GM19455 (cell line): Measurements from ENCODE around the gene STOML1.

Source experiments
- ATAC-seq: cut with Tn5 transposase; IDR thresholded peaks from one replicate; pipeline ENCODE4 v1.9.1; 2021; ENCODE audit not compliant: unreplicated experiment

Gene STOML1

DNA sequence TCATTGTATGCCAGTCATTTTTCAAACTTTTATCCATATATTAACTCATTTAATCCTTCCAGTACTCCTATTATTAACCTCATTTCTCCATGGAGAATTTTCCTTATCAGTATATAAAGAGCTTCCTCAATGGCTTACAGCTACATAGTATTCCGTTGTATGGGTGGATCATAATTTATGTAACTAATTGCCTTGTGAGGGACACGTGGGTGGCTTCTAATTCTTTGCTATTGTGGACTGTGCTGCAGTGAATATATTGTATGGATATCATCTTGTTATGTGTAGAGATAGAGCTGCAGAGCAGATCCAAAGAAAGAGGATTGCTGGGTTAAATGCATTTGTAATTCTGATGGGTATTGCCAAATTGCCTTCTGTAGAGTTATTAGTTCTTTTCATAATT, 27.6 kb upstream of the STOML1 start:
- ATAC-seq, result no peak

DNA sequence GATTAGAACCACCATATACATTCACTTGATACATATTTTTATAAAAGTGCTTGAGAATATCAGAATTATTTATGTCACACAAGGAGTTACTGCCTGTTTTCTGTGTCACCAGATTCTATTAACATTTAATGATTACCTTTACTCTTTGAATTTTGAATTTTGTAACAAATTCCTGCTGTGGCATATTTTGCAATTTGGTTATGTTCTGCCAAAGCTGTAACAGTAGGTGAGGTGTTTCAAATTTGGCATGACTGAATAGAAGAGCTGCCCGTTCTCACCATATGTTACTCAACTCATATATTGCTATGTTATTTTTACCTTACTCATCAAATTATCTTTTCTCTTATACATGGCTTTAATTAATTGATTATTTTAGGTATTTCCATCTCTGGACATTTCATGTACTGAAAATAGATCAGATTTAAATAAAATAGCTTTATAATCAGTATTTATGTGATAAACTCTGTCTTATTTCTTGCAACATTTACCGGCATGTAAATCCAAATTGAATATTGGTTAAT, 21.3 kb upstream of the STOML1 start:
- no peak for ATAC-seq

DNA sequence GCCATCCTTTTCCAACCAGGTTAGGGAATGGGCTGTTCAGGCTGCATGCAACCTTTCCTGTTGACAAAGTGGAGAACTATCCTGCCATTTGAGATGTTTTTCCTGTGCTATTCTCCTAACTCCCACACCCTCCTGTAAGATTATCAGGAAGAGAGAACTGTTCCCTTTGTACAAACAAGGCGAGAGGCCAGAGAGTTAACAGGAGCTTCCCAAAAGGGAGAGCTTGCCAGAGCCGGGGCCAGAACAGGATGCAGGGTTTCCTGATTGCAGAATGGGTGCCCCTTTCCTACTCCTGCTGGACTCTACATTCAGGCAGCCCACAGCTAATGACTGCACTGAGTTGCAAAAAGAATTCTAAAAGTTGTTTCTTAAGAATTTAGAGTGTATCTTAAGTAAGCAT, 19.5 kb upstream of the STOML1 start:
- ATAC-seq, result no peak

DNA sequence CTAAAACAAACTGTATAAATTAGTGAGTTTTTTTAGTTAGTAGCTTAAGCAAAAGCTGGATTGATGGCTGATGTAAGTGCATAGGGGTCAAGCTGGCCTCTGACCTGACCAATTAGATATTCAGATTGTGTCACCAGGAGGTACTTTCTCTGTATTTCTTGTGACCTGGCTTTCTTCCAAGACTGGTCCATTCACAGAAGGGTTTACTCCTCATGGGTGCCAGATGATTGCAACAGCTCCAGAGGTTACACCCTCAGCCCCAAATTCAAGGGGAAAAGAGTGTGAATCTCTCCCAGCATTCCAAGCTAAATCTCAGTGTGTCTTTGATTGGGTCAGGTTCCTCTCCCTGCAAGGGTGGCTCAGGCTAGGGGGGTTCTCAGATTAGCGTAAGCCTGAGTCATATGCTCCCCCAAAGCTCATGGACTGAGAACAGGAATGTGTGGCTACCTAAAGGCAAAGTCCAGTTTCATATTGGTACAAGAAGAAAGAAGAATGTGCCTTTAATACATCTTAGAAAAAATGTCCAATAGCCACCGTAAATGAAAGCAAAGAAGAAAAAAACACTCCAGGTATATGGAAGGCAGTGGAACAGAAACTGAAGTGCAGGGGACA, 18.9 kb upstream of the STOML1 start:
- ATAC-seq, result no peak

DNA sequence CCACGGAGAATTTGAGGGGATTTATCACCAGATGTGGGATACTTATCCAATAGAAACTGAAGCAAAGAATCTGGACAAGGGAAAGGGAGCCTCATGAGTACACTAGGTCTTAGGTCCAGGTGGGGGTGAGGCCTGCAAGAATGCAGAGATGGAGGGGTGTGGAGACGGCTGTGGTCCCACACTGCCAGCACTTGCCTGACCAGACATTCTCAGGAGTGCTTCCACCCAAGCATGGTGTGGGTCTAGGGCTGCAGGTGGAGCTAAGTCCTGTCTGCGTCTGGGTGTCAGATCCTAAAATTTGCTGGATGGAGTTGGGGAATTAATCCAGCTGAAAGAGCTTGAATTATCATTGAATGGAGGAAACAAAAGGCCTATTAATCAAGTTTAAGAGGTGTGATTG, 16.8 kb upstream of the STOML1 start:
- ATAC-seq, result no peak

DNA sequence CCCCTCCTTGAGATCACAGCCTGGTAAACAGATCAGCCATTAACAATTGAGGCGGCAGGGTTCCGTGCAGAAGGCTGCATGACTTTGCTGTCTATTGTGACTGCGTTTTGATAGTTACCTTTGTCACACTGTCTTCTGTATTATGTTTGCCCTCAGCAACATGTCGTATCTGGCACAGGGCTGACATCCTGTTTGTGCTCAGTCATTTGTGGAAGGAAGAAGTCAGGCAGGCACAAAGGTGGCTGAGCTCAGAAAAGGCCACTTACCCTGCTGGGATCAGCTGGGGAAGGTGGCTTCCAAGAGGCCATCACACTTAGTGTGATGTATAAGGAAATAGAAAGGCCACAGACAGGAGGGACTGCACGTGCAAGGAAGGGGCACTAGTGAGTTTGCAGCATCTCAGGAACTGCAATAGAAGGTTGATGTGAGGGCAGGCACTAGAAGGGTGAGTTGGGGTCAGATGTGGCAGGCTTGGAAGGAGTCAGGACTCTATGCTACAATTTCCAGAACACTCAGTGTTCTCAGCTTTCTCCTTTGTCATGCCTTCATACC, 15.8 kb upstream of the STOML1 start:
- ATAC-seq, result no peak

DNA sequence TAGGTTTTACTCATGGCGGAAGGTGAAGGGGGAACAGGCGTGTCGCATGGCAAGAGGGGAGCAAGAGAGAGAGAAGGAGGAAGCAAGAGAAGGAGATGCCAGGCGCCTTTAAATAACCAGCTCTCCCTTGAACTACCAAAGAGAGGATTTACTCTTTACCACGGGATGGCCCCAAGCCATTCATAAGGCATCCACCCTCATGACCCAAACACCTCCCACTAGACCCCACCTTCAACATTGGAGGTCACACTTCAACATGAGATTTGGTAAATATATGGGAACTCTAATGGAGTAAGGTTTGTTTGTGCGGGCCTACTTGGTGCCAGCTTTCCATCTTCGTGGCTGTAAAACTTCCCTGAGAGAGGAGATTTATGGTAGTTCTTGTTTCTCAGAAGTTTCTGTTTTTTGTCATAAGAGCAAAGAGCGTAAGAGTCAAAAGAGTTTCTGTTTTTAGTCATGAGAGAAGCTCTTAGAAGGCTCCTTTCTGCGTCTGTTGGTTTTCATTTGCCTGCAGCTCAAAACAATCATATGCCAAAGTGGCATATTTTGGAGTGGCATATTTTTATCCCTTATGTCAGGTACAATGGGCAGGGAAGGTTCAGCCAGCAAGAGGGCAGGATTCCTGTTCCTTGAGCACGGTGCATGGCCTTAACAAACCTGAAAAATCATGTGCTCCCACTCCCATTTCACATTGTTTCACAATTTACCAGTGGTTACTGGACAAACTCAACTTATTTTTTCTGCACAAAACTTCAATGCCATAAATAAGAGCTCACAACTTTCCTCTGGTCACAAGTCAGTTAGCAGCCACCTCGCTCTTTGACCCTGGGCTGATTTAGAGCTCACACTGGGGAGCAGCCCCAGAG, 14.9 kb upstream of the STOML1 start:
- no peak for ATAC-seq

DNA sequence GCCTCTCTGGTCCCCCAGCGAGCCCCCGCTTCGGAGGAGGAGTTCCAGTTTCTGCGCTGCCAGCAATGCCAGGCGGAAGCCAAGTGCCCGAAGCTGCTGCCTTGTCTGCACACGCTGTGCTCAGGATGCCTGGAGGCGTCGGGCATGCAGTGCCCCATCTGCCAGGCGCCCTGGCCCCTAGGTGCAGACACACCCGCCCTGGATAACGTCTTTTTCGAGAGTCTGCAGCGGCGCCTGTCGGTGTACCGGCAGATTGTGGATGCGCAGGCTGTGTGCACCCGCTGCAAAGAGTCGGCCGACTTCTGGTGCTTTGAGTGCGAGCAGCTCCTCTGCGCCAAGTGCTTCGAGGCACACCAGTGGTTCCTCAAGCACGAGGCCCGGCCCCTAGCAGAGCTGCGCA, 5.9 kb upstream of the STOML1 start:
- no peak for ATAC-seq

DNA sequence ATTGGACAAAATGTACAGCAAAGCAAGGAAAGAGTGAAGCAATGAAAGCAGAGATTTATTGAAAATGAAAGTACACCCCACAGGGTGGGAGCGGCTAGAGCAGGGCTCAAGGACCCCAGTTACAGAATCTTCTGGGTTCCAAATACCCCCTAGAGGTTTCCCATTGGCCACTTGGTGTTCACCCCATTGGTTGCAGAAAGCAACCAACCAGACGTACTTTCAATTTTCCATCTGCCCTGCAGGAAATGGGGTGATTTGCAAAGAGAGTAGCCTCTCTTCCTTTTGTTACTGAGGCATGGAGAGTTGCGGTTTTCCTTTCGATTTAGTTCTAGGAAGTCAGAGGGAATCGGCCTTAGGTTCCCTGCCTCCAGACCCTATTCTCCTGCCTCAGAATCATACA, 4.8 kb upstream of the STOML1 start:
- ATAC-seq, result no peak

DNA sequence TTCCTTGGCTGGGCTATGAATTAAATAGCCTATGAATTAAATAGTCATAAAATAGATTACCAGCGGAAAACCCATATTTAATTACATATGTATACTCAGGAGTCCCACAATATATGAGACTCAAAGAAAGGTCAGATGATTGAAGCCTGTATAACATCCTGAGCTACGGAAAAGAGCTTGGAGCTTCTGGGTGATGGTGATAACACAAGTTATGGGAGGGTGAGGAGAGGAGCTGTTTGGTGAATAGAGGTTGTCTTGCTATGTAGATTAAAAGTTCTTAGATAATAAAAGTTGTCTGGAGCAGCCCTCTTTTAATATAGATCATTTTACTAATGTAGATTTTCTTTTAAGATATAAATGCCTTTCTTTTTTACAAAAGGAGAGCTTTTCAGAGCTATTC, 4.2 kb upstream of the STOML1 start:
- no peak for ATAC-seq

DNA sequence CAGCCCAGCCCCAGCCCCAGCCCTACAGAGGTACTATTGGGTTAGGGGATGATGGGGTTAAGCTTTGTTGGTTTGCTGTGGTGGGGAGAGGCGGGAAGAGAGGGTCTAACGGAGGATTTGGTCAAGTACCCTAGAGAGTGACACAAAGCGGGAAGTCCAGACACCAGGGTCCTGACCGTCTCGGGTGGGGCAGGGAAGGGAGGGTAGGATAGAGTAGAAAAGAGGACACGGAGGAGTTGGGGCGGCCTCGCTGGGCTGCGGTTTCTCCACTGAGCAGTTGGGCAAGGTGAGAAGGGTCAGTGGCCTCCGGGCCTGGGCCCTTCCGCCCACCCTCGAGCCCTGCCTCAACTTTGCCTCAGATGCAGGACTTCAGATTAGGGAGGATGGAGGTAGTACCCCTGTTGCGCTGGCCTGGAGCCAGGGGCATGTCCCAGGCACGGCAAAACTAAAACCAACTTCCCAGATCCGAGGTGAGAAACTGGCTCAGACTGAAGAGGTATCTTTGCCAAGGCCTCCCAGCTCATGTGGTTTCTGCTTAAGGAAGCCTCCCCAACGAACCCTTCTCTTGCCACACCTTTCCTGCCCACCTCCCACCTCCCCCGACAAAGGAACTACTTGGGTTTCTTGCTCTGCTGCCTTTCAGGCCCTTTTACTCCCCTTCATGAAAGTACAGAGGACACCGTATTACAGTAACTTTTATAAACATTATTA, 3.0 kb upstream of the STOML1 start:
- no peak for ATAC-seq

DNA sequence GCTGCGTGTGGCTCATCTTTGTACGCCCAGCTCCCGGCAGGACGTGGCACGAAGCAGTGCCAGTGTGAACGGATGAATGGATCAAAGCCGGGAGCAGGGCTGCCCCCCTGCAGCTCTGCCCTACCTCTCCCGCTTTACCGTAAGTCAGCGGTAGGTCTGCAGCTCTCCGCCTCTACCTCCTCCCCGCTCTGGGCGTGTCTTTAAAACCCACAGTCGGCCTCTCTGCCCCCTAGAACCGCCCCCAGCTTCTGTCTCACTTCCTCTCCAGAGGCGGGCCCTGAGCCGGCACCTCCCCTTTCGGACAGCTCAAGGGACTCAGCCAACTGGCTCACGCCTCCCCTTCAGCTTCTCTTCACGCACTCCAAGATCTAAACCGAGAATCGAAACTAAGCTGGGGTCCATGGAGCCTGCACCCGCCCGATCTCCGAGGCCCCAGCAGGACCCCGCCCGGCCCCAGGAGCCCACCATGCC, 2.4 kb upstream of the STOML1 start, which contains the start of gene PML:
PML (plus strand) TSS at position 304 of the 471 bp plus-strand sequence; CDS start at position 401, 97 bp downstream.
- ATAC-seq, result peak; percentile 81

DNA sequence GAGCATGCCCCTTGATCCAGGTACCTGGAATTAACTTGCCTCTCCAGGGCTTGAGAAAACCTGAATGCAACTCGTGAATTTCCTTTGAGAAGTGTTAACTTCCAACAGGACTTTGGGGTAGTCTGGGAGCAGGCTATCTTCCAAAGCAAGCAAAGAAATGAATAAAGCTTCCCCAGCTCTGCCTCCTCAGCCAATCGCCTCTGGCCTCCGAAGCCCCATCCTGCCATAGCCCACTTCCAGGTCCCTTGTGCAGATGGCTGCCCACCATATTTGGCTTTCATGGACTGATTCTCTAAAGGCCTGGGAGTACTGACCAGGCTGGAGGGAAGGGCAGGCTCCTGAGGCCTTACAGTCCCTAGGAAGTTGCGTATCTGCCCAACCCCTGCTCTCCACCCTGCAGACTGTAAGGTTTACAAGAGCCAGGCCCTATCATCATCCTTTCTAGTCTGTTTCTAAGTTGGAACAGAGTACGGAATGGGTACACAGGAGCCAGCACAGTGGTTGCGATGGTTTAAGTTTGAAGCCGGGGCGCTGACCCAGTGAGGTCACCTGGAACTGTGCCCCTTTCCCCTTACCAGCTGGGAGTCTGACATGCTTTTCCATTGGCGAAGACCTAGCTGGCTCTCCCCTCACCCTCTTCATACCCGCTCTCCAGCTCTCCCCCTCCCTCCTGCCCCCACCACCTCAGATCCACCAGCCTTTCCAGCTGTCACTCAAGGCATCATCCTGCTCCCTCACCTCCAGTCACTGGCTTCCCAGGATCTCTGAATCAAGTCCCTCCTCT, 1.3 kb upstream of the STOML1 start:
- no peak for ATAC-seq

DNA sequence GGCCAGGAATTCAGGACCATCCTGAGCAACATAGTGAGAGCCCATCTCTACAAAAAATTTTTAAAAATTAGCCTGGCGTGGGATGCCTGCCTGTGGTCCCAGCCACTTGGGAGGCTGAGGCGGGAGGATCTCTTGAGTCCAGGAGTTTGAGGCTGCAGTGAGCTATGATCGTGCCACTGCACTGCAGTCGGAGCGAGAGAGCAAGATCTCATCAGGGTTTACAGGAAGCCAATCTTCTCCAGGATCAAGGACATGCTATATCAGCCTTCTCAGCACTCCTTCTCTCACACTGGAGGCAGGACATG, 451 bp upstream of the STOML1 start:
- no peak for ATAC-seq

DNA sequence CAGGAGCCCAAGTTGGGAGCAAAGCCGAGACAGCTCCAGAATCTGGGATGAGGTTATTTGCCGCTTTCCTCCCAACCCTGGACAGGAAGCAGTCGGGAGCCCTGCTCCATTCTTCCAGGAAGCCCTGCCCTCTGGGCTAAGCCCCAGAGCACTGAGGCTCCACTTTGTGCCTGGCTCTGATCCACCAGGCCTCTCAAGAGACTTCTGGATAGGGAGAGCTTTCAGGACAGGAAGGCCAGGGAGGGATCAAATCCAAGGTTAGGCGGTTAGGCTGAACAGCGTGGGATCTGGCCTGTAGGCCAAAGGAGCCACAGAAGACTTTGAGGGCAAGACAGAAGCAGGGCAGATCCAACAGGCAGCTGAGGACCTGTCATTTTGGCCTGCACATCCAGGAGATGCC, 835 bp downstream of the STOML1 start:
- no peak for ATAC-seq

DNA sequence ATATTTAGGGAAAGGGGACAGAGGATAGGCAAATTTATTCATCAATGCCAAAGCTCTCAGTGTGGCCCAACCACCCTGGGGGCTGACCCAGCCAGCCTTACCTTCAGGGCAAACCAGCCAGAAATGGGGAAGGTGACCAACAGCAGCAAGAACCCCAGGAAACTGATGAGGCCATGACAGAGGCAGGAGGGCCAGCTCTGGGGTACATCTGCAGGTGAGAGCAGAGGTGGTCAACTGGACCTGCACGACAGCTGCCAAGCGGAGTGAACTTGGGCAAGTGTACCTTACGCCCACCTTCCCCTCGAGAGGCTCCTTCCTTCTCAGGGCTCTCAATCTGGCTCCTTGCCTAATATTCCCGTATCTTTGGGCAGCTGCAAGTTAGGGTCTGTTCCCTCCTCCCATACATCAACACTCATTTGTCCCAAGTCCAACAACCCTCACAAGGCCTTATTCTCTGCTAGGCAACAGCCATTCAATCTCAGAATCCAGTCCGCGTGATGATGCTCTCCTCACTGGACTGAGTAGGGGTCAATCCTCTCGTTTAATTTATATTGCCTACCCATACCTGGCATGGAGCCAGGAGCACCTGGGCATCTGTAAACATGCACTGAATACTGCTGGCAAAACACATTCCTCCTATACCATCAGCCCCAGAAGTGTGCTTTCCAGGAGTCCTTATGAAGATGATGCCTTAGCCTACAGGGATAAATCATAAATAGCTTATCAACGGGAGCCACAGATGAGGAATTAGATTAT, 1.7 kb downstream of the STOML1 start:
- no peak for ATAC-seq

DNA sequence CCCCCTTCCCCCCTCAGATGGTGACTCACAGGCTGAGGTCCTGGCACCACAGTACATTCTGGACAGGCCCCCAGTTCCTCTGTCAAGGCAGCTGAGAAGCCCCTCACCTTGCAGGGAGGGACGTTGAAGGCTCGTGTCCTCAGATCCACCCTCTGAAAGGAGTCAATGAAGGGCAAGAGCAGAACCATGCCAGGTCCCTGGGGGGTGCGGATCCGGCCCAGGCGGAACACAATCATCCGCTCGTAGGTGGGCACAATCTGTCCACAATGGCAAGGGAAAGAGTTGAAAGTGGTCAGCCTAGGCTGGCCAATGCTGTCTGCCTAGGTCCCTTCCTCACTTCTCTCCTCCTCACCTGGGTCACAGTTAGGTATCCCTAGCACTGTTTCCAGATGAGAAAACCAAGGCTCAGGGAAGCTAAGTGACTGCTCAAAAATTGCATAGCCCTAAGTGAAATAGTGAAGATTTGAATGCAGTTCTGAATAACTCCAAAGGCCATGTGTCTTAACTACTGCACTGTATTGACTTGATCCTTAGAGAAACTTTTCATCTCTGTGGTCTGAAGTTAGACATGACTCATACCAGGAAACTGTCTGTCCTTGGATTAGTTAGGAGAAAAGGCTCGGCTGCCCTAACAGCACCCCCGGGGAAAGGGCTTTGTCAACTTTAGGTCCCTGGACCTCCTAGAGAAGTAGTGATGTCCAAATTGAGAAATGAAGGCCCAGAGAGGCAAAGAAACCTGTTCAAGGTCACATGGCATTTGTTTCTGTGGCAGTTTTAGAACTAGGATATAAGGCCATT, 2.9 kb downstream of the STOML1 start:
- no peak for ATAC-seq

DNA sequence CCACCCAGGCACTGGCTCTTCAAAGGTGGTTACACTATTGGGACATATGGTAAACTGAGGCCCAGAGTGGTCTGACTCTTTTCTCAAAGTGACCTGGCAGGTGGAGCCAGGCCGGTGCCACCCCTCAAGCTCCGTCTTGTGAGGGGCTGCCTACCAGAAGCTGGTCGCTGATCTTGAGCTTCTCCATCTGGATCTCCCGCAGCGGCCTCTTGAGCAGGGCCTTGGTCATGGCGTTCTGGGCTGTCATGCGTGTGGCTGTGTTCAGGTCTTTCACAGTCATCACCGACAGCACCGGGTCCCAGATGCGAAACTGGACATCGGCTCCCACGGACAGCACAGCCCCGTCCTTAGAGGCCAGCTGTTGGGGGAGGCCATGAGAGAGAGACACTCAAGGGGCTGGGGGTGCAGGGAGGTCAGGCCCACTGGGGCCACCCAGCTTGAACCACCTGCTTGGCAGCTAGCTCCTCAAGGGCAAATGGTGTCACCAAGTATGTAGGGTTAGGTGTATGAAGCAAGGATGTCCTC, 3.6 kb downstream of the STOML1 start:
- no peak for ATAC-seq
